Stimulated activated CD4-positive, alpha-beta T cell treated with anti-CD3 and anti-CD28 coated beads, Interleukin-4, amount 100 ng/mL, for 4 hours (primary cell): ENCODE data around the gene SMARCAL1.
"Not testable (repeated sequence)": the region's sequence is repeated elsewhere in the genome, so short reads cannot be mapped to it uniquely, and the experiment has no call there.

Source experiments
- DNase-seq, 2 experiments: peaks; one replicate each; pipeline ENCODE4 v3.0.0-alpha.2; 2020

The SMARCAL1 gene

GRCh38 chr2:216412022-216412999, at the start of gene SMARCAL1:
TSS of gene SMARCAL1 (plus strand) at chr2:216412484. CDS start at chr2:216414705, 2,221 bp downstream.
- DNase-seq = peak; percentile 97 to 98

DNA sequence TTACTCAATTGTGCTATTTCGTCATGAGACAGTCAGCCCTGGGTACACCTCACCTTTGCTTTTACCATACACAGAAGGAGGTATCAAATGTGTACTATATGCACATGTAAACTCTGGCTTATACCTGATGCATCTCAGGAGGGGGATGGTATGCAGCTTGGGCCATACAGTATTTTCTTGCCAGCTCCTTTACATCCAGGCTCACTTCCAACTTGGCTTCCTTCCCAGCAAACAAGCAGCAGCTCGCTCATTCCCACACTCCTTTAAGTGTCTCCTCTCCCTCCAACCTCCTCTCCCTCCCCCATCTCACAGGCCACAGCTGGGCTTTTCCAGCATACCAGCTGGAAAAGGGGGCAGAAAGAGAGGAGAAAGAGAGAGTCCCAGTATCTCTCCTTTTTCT, 49.6 kb upstream of the SMARCAL1 start:
- no peak for DNase-seq

DNA sequence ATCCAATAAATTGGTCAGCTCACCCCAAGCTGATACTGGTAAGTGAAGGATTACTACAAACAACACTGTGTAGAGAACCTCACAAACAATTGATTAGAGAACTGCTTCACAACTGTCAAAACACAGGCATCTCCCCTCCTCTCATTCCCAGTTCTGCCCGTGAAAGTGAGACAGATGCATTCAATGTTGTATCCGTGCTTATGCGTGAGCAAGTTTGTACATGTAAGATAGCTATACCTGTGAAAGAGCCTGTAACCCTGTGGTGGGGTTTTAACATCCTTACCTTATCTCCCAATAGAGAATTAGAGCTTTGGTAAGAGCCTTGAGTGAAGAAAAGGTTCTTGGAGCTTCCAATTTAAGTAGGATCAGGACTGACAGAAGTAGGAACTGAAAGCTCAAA, 49.1 kb upstream of the SMARCAL1 start:
- no peak for DNase-seq

GRCh38 chr2:216365518-216365917, 46.8 kb upstream of the SMARCAL1 start:
- no peak for DNase-seq

DNA sequence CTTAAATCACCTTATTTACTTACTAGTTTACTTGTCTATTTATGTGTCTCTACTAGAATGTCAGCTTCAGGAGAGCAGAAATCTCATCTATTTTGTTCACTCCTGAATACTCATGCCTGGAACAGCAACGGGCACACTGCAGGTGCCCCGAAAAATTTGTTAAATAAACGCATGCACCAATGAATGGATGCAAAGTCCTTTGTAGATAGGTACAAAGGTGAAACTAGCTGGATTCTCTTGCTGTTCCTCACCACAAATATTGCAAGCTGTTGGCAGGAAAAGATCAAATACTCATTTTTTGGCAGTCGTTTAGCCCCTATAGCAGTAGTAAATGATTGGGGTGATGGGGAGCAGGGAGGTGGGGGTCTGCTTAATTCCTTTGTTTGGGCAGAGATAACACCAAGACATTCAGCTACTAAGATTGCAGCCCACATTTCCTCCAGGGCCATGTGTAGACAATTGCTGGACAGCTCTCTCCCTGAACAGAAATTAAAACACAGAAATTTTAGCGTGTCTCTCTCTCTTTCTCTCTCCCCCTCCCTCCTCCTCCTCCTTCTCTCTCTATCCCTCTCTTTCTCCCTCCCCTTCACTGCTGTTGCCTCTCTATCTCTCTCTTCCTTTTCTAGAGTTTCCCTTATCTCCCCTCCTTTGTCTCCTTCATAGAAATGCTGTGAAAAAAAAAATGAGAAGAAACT, 45.4 kb upstream of the SMARCAL1 start:
- DNase-seq = no peak

- DNase-seq = no peak
Observed at GRCh38 chr2:216369821-216370220, 42.5 kb upstream of the SMARCAL1 start.

- no peak for DNase-seq
Observed at GRCh38 chr2:216370961-216371712, 41.1 kb upstream of the SMARCAL1 start.

DNA sequence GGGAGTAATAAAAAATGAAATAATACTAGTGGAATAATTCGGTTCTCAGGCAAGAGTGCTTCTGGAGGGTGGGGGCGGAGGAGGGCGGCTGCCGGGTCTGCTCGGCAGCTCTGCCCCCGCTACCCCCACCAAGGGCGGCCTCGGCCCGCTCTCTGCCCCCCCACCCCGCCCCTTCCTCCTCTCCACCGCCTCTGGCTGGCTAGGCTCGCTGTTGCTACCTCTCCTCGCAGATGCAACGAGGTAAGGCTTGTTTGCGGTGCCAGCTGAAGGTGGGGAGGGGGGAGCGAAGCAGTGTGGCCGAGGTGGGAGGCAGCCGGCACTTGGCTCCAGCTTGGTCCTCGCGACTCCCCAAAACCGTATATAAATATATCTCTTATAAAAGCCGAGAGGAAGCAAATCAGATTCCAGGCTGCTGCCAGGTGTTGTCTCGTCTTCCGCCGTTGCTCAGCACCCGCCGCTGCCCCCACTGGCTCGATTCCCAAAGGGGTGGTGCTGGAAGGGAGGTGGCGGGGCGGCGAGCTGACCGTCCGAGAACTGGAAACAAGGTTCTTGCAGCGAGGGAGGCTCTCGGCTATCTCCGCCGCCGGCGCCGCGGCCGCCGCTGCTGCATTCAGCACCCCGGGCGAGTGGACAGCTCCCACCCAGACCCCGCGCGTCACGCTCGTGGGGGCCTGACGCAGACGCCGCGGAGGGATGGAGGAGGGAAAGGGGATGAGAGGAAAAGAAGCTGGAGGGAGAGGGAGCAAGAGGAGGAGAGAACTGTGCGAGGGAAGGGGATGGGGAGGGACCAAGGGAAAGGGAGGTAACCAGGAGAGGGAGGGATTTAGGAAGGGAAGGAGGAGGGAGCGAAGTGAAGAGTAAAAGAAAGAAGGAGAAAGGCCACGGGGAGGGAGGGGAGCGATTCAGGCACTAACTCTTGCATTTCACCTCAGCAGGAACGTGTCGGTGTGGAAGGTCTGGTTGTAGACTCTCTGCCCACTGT, 40.3 kb upstream of the SMARCAL1 start, which contains the start of gene MARCHF4:
Gene MARCHF4, minus strand, starts transcription at position 763 of the 982 bp plus-strand sequence. CDS start 2,223 bp downstream, outside the sequence.
- DNase-seq = peak; percentile 42 to 66

DNA sequence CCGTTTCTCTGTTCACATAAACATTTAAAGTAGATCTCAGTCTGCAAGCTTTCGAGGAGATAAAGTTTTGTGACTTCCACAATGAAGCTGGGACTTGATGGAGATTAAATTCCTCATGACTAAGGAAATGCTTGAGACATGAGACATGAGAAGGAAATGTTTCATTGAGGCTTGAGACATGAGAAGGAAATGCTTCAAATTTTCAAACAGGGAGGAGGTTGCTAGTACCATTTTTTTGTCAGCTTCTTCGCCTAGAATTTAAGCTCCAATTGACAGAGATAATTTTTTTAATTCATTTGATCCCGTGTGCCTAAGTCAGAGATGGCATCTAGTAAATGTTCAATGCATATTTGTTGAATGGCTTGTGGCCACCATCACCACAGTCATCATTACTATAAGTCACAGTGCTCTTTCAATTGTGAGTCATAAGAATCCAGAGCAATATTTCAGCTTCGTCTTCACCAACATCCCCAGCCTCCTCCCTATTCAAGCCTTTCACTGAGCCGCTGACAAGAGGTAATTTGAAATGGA, 39.5 kb upstream of the SMARCAL1 start:
- DNase-seq = no peak

GRCh38 chr2:216373896-216374295, 38.4 kb upstream of the SMARCAL1 start:
- no peak for DNase-seq

GRCh38 chr2:216375286-216375685, 37.0 kb upstream of the SMARCAL1 start:
- no peak for DNase-seq

- DNase-seq = no peak
Observed at GRCh38 chr2:216379977-216380376, 32.3 kb upstream of the SMARCAL1 start.

- DNase-seq = not testable (repeated sequence)
Observed at GRCh38 chr2:216384409-216384808, 27.9 kb upstream of the SMARCAL1 start.

DNA sequence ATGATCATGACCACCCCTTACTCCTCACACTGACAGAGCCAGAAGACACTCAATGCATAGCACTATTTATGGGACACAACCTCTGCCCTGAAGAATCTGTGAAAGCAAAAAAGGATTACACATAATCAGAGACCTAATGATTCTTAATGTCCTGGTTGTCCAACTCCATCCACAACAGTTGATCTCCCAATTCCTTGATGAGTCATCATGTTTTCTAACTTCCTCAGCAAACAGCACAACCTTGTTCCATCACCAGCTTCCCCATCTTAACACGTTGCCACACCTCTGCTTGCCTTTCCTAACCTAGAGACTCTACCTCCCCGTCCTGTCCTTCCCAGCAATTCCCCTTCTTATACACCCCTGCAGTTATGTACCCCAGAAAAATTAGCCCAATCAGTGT, 26.8 kb upstream of the SMARCAL1 start:
- no peak for DNase-seq

GRCh38 chr2:216387262-216387661, 25.0 kb upstream of the SMARCAL1 start:
- no peak for DNase-seq

DNA sequence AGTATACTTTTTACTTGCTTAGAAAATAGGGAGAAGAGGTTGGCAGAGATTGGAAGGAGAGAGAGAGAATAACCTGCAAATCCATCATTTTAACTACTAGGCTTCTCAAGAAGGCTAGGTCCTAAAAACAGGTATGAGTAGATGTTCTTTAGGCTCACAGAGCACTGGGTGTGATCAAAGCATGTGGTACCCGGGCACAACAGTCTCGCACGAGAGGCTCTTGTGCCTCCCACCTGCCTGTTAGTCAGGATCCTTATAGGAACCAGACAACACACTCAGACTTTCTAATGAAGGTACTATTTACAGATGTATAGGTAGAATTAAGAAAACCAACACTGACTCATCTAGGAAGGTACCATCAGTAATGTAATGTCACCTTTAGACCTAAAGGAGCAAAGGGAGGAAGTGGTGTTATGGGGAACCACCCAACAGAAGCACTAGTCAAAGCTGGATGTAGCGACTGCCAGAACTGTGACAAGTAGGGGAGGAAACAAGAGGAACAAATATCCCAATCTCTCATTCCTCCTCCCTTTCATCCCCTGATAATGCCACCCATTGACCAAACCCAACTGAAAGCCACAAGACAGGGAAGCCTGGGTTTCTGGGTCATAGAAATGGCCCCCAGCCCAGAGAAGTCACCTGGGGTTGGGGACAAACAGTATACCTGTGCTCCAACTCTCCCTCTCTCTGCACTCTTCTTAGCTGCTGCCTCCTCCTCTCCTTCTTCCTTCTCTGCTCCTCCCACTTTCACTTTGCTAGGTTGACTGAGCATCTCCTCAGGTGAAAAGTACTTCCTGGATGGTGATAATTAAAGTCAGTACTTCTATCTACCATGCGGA, 24.0 kb upstream of the SMARCAL1 start:
- DNase-seq = peak in 1 of 2 experiments; percentile 46

DNA sequence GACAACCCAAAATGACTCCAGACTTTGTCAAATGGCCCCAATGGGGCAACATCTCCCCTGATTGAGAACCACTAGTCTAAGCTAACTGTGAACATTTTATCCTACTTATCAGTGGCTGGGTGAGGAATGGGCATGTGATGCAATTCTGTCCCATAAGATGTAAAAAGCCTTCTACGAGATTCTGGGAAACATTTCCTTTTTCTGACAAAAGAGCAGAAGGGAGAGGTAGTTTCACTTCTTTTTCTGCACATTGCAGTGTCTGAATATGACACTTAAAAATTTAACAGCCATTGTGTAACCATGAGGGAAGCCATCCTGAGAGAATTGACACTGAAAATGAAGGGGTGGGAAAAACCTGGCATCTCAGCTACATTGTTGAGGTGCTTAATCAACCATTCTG, 22.7 kb upstream of the SMARCAL1 start:
- no peak for DNase-seq

DNA sequence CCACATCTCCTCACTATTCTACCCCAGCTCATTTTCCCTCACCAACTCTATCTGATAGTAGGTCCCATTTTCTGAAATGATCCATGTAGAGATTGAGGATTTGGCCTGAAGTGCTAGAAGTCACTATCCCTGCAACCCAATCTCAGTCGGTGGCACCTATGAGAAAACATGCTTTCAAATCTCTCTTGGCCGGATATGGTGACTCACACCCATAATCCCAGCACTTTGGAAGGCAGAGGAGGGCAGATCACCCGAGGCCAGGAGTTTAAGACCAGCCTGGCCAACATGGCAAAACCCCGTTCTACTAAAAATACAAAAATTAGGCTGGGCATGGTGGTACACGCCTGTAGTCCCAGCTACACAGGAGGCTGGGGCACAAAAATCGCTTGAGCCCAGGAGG, 20.9 kb upstream of the SMARCAL1 start:
- no peak for DNase-seq

- DNase-seq = no peak
Observed at GRCh38 chr2:216392018-216392562, 20.2 kb upstream of the SMARCAL1 start.
